ENCODE measurements around the gene HOXC6.
A peak's percentile ranks its signal among the peaks of the same experiment; 100 is the strongest.

Gene HOXC6

DNA sequence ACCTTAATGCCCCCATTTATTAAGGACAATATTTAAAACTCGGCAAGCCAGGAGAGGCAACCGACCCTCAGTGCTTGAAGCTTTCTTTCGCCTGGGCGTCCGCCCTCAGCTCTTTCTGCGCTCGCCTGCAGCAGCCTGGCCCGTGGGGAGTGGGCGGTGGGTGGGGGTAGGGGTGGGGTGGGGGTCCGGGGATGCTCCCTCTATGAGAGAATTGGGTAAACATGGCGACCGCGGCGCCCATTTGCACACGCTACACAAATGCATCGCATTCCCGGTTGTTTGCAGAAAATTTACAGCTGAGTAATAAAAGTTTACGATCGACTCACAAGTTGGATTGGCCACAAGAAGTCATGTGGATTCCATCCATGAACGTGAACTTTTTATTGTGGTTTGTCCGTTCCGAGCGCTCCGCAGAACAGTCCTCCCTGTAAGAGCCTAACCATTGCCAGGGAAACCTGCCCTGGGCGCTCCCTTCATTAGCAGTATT lies 11.7 kb upstream of the HOXC6 start:
- DNase-seq = no peak

DNA sequence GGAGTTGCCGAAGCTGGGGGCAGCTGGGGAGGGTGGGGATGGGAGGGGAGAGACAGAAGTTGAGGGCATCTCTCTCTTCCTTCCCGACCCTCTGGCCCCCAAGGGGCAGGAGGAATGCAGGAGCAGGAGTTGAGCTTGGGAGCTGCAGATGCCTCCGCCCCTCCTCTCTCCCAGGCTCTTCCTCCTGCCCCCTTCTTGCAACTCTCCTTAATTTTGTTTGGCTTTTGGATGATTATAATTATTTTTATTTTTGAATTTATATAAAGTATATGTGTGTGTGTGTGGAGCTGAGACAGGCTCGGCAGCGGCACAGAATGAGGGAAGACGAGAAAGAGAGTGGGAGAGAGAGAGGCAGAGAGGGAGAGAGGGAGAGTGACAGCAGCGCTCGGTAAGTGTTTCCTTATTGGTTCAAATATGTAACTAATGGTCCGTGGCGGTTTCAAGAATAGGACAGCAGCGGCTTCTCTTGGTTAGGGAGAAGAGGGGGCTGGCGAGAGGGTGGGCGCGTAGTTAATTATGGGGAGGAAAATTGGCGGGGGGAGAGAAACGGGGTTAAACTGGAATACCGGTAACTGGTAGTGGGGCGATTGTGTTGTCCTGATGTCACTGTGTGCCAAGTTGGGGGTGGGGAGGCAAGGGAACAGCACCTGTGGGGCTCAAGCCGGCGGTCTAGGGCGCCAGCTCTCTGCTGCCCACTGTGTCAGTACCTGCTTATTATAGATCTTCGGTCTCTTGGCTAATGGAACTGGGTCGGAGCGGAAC lies 11.0 kb upstream of the HOXC6 start:
- DNase-seq = no peak

DNA sequence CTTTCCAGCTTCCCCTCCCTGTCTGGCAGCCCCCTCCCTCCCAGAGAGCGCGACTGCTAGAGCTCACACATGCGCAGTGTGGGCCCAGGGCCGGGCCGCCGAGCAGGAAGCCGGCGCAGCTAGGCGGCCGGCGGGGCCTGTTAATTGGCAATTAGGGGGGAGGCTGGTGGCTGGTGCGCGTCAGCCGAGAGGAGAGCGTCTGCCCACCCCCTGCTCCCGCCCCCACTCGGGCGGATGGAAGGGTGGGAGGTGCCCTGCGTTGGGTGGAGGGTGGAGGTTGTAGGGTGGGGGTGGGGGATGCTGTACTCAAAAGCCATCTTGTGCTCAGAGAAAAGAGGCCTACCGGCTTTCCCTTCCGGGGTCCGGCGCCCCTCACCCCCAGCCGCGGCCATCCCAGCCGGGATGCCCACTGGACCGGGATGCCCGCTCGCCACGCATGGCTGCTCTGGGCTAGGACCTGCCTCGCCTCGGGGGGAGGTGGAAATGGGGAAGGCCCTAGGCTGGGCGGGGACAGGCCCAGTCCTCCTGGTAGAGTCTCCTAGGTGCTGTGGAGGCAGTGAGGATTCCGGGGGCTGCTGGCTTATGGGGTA lies 10.3 kb upstream of the HOXC6 start:
- peak; percentile 77 for DNase-seq

DNA sequence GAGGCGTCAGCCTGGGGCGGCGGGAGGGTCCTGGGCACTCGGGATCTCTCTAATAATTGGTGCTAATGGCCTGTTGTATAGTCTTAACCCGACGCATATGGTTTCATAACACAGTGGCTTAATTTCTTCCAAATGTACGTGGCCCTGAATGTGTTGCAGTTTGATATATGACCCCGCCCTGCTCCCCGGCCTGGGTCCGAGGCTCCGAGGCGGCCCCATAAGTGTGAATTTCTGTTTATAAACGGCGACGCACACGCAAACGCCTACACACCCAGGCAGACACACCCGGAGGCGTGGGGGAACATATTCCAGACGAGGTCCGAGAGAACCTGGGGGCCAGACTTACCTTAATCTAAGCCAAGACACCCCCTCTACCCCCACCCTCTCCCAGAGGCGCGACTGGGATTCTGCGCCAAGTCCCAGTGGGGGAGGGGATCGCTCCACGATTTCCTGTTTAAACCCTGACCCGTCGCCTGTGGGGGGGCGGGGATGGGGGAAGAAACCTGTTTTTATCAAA lies 9.7 kb upstream of the HOXC6 start:
- DNase-seq = no peak

DNA sequence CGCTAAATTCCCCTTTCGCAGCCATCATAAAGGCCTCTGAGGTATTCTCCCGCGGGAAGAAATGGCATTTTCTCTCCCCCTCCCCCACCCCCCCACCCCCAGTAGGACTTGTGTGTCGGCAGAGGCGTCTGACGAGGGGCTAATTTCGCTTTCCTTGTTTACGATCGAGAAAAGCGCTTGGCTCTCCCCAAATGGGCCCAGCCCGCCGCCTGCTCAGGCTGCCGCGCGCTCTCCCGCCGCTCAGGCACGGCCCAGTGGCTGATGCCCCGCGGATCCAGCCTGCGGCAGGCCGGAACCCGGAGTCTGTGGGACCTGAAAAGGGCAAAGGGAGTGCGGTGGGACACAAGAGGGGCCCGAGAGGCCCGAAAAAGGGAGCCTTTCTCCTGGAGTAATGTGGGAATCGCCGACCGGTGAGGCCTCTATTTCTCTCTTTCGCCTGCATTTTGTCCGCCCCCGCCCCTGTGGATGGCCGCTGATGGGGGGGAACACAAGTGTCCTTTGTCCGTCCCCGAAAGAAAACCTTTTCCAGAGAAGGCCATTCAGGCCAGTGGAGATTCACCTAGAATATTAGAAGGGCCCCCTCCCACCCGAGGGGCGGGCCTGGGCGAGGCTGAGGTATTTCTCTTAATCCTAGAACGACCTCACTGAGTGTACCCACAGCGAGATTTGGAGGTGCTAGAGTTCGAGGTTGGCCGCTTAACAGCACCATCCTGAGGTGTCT lies 9.0 kb upstream of the HOXC6 start:
- no peak for DNase-seq

DNA sequence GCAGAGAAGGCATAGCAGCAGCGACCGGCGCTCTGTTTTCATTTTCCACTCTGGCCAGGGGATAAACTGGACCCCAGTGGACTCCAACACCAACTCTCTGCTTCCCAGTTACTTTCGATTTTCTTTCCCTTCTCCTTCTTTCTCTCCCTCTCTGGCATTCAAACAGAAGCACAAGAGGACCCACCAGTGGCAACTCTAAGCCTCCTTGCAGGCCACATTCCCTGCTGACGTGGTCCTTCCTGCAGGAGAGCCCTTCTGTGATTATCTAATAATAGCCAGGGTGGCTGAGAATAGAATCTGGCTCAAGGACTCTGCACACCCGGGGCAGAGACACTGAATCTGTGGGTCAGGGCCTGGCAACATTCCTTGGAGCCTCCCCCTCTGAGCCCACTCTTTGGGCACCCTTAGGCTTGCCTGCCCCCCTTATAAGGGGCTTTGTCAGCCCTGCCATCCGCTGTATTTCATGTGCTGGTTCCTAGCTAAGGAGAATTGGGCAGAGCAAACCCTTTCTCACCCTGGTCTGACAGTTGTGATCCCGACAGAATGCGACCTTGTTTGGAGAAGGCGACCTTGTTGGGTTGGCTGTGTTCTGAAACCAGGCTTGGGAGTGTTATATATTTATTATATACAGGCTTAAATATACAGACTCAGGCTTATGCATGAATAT lies 8.2 kb upstream of the HOXC6 start:
- no peak for DNase-seq

DNA sequence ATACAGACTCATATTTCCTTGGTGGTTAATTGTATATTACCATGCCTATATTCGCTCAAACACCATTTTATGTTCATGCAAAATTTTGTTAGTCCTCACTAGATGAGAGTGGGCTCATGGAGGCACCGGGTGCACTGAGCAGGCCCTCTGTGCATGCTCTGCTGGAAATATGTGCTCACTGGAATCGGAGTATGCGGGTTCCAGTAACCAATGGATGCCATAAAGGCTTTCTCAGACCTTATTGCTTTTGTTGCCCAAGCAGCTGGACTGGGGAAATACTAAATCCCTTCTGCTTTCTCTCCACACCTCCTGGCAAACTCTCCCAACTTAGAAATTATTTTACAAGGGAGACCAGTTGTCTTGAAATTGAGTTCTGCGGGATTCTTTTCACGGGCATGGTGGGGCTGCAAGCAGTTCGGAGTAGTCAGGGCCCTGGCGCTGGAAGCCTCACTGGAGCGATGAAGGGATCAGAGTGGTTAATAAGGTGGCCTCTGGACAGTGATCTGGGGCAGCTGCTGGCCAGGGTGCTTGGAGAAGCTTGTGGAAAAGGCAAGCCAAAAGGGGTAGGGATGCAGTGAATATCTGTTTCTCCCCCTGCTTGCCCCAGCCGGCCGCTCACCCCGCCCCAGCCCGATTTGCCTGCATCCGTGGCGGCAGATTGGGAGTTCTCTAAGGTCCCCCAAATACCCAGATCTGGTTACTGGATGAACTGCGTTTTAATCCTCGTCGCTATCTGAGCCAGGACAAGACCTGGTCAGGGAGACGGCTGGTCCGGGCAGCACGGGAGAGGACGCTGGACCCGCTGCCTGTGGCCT lies 7.4 kb upstream of the HOXC6 start:
- DNase-seq = no peak

DNA sequence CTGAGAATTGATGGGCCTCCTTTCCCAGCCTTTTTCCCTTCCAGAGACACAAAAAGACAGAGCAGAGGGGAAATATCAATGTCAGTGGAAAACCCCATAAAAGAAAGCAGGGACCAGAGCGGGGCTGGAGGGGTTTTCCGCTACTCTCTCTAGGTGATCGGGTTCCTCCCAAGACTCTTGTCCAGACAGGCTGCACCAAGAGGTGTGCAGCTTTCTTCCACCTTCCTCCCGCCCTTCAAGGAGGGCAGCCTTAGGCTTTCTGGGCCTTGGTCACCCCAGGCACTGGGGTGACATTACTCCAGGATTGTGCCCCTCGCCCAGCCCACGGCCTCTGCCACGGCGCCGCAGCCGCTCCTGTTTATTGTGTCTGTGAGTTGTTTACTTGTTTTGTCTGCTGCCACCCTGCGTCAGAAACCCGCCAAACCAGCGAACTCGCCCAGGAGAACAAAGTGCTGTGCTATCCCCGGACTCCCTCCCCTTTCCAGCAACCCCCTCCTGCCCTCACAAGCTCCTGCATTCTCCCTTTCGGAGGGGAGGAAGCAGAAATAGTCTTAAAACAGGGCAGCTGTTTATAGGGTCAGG lies 6.7 kb upstream of the HOXC6 start:
- no peak for DNase-seq

DNA sequence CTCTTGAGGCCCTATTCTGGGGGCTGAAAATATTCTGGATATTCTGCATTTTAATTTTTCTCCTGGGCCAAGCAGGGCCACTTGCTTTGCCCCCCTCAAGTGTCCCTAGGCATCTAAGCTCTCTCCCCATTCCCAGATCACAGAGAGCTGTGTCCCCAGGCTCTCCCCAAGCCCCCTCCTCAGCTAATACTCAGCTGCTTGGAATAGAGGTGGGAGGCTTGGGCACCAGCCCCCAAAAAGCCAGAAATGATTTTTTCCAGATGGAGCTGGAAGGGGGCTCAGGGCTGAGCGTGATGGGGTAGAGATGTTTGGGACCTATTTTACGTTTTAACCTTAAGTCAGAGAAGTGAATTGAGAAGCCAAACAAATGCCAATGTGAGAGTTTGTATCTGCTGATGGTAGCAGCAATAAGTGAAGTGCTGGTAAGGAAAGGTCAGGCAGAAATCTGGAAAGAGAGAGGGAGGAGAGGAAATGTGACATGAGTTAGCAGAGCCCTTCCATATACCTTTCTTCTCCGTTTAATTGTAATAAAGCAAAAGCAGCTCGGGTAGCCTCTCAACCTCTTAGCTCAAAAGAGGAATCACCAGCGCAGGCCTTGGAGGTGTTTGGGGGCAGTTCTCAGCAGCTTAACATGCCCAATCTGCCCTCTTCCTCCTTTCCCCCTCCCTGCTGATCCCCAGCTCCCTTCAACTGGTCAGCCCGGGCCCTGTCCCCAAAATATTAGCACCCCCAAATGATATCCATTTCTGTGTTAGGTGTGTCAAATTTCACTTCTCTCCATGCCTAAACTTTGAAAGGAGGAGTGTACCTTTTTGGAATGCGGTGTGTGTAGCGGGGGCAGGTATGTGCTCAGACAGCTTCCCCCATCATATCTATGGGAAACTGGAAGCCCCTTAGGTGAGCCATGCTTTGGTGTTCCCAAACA lies 5.0 kb upstream of the HOXC6 start:
- DNase-seq = no peak

DNA sequence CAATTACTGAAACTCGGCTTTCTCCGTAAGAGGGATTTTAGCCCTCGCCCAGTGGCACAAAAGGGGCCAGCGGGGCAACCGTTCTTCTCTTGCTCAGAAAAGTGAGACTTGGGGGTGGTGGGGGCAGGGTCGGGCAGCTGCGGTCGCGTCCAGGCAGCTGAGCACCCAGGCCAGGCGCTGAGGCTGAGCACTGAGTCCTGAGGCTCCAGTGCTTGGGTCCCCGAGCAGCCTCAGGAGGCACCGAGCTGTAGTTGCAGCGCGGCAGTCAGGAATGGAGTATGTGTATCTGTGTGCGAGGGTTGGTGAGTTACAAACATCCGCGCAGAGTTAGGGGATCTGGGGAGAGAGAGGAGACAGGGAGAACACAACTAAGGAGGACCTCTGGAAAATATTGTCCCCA lies 4.1 kb upstream of the HOXC6 start:
- no peak for DNase-seq

DNA sequence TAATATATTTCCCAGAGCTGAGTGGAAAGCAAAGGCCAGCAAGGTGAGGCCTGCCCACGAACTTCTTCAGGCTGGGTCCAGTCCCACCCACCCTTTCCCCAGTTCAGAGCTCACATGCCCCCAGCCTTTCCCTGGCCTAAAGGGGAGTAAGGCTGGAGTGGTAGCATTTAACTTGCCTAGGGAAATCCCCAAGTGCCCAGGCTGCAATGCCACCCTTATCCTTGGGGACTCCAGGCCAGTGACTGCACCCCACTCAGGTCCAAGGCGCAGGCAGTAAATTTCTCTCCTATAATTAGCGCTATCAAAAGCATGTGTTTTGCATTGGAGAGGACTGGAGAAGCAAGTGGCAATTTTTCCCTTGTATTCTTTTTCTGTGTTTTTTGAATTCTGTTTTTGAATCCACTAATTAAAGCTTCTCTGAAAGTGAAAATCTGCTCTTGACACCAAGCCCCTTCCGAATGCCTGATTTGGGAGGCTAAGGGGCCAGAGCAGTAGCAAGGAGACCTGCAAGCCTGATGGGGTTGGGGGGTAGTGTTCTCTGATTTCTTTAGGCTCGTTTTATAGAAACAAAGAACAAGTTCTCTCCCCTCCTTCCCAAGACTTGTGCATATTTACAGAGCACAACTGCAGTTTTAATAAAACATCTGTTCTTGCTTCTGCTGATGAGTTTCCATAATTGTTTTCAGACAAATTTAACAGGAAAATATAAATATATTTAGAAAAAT lies 3.5 kb upstream of the HOXC6 start:
- no peak for DNase-seq

DNA sequence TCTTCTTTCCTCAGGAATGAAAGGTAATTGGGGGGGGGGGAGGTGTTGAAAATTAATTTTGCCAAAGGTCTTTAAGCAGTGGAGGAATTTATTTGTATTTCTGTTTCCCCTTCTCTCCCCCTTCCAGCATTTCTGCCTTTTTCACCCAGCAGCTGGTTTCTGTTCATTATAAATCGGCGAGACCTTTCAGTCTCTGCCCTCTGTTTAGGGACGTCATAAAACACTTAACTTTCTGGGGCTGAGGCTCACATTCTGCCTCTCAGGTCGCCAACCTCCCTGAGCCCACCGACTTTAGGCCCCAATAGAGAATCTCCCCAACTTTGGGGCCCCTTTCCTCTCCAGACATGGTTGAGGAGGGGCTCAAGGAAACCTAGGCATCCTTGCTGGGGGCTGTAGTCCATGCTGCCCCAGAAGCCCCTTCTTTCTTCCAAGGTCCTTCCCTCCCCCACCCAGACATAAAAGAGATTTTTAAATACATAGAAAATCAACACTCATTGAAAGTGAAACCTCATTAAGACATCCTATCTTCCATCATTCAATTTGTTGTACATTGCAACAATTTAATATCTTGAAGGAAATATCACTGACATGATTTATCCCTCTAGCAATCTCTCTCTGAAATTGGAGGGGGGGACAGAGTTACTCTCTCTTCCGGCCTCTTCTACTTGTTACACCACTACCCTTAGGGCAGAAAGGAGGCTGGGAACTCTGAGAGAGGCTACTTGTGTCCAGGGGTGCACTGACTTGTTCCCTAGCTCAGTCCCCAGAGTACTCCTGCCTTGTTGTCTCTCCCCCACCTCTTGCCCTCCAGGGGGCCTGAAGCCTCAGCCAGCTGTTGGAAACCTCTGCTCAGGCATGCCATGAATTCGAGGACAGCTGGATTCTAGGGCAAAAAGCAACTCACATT lies 2.5 kb upstream of the HOXC6 start:
- no peak for DNase-seq

DNA sequence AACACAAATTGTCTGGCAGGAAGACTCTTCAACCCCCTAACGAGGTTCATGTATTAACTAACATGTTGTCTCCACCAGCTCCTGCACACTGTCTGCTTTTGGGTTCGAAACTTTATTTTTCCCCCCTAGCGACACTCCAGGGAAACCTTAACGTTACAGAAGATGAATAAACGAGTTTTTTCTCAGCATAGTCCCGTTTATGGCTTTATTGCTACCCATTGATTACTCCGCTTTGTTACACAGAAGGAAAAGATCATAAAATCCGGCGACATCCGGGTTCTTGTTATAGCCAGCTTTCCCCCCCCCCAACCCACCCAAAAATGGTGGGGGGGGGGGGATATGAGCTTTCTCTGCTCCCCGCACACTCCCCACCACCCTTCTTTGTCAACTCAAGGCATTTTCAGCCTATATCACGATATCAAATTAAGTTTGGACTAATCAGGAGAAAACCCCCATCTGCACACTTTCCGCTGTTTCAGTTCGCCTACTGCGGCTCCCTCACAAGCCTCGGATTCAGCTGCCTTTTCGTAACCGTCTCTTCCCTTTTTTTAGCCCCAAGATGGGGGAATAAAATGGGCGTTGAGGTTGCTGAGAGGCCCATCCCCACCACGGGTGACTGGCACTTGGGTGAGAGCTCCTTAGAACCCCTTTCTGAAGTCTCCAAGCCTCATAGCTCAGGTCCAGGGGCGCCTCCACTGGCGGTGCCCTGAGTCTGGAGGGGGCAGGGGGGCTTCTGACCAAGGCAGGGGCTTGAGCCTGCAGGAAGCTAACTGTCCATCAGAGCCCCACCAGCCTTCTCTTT lies 1.4 kb upstream of the HOXC6 start:
- no peak for DNase-seq

DNA sequence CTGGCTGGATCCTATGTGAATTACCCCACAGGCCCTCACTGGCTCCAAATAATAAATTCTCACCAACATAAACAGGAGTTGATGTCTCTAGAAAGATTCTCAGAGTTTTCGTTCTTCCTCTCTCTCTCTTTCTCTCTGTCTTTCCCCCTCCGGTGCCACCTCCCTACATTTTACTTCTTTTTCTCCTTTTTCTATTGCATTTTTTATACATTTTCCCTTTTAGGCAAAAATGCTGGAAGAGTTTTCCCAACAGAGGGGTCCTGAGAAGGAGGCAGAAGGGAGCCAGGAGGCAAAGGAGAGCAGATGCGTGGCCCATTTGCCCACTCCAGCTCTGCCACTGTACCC lies 826 bp upstream of the HOXC6 start:
- no peak for DNase-seq

DNA sequence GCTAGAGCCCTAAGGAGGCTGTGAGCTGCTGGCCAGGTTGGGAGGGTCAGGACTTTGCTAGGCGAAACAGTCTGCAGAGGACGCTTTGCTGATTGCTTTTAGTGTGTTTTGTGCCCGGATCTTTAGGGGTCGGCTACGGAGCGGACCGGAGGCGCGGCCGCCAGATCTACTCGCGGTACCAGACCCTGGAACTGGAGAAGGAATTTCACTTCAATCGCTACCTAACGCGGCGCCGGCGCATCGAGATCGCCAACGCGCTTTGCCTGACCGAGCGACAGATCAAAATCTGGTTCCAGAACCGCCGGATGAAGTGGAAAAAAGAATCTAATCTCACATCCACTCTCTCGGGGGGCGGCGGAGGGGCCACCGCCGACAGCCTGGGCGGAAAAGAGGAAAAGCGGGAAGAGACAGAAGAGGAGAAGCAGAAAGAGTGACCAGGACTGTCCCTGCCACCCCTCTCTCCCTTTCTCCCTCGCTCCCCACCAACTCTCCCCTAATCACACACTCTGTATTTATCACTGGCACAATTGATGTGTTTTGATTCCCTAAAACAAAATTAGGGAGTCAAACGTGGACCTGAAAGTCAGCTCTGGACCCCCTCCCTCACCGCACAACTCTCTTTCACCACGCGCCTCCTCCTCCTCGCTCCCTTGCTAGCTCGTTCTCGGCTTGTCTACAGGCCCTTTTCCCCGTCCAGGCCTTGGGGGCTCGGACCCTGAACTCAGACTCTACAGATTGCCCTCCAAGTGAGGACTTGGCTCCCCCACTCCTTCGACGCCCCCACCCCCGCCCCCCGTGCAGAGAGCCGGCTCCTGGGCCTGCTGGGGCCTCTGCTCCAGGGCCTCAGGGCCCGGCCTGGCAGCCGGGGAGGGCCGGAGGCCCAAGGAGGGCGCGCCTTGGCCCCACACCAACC lies 1.5 kb downstream of the HOXC6 start:
- DNase-seq = no peak

DNA sequence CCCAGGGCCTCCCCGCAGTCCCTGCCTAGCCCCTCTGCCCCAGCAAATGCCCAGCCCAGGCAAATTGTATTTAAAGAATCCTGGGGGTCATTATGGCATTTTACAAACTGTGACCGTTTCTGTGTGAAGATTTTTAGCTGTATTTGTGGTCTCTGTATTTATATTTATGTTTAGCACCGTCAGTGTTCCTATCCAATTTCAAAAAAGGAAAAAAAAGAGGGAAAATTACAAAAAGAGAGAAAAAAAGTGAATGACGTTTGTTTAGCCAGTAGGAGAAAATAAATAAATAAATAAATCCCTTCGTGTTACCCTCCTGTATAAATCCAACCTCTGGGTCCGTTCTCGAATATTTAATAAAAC lies 2.2 kb downstream of the HOXC6 start:
- DNase-seq = no peak

DNA sequence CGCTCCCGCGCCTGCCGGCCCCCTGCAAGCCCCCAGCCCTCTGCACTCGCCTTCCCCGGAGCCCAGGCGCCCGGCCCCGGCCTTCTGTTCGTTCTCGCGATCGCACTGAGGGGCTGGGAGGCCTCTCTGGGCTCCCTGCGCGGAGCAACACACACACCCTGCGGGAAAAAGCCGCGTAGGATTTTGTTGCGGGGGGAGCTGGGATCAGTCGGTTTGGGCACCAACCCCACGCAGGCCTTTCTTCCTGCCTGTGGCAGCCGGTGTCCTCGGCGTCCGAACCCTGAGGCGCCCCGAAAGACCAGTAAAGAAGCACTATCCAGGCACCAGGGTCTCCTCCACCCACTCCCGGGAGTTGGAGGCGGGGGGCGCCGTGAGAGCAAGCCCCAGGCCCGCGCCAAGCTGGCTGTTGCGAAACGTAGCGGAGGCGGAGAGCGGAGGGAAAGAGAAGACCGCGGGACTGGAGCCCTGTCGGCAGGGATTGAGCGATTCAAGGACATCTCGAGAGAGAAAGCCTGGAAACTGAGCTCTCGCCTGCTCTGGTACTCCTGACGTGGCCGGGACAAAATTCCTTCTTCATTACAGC lies 2.7 kb downstream of the HOXC6 start:
- no peak for DNase-seq

Data from CD4-positive, alpha-beta T cell treated with Interleukin-6 for 4 hours (primary cell).